Keratinocyte (primary cell): Measurements from ENCODE around the gene TRIB2.

Source experiments
- CTCF ChIP-seq, 3 experiments: IDR thresholded peaks in 1 of 3; conservative IDR thresholded peaks in 1 of 3; optimal IDR thresholded peaks in 1 of 3; 2 replicates in 2 of 3; 3 replicates in 1 of 3; pipeline versions ENCODE3 to v1.5.1; 2011; ENCODE audit warnings: low read length in 3 of 3, mild to moderate bottlenecking in 3 of 3, moderate library complexity in 2 of 3, control low read depth in 1 of 3, inconsistent platforms in 1 of 3; ENCODE audit not compliant: insufficient read depth in 2 of 3; ENCODE audit errors: extremely low read depth in 1 of 3
- EZH2 ChIP-seq: IDR thresholded peaks from one replicate; pipeline ENCODE4 v1.6.1; 2012; ENCODE audit warnings: inconsistent platforms, mild to moderate bottlenecking, low read length, moderate library complexity

- TF ChIP-seq CTCF (optimal IDR thresholded peaks at IDR 0.05 in 1 of 3, IDR thresholded peaks at IDR 0.05 in 1 of 3, conservative IDR thresholded peaks at IDR 0.05 in 1 of 3; ENCODE audit: extremely low read depth in 1 of 3, insufficient read depth in 2 of 3, low read length in 3 of 3) (no peak), EZH2 (no peak)
These were observed 3.5 kb downstream of the TRIB2 start for GRCh38 chr2:12720278-12720620.
